GM12874 (cell line): ENCODE measurements around the gene TYR.

Experiments used
- CTCF ChIP-seq: IDR thresholded peaks from 2 replicates; pipeline ENCODE4 v1.5.1; 2011; ENCODE audit warnings: low read depth, mild to moderate bottlenecking, control low read depth, low read length, moderate library complexity; ENCODE audit not compliant: insufficient read depth

TYR gene

GRCh38 chr11:89176938-89177337 lies 737 bp upstream of the TYR start:
- no peak for TF ChIP-seq CTCF

GRCh38 chr11:89181111-89181510 lies 3.4 kb downstream of the TYR start:
- no peak for TF ChIP-seq CTCF

- no peak for TF ChIP-seq CTCF
Measured at GRCh38 chr11:89182773-89183518, 5.3 kb downstream of the TYR start.

- no peak for TF ChIP-seq CTCF
Measured at GRCh38 chr11:89184021-89184420, 6.3 kb downstream of the TYR start.

GRCh38 chr11:89189776-89190175 lies 12.1 kb downstream of the TYR start:
- TF ChIP-seq CTCF = no peak

GRCh38 chr11:89201138-89201537 lies 23.5 kb downstream of the TYR start:
- no peak for TF ChIP-seq CTCF

GRCh38 chr11:89203814-89204213 lies 26.1 kb downstream of the TYR start:
- TF ChIP-seq CTCF = no peak
